ENCODE data around the gene SH2D5.

Gene SH2D5

DNA sequence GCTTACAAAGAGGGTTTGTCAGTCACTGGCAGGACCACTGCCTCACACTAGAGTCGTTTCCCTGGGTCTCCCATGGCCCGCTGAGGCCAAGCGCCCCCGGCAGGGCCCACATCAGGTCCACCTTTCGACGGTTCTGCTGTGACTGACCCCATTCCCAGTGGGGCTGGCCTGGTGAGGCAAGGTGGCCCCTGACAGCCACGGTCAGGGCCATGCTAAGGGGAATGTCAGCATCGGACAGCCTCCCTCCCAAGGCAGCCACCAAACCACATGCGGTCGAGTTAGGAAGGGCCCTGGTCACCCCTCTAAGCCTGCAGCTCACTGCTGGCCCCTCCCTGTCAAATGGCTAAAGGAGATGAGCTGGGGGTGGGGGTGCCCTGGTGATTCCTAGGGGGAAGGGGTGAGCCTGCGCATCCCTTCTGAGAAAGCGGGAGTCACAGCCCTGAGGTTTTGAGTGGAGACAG is 11.8 kb downstream of the SH2D5 start:
- TF ChIP-seq EP300 (IDR thresholded peaks at IDR 0.05; ENCODE audit: borderline replicate concordance) (no peak), NFIC (IDR thresholded peaks at IDR 0.05) (no peak), CEBPB (IDR thresholded peaks at IDR 0.05) (no peak), TAF1 (IDR thresholded peaks at IDR 0.05; ENCODE audit: low read depth) (no peak), FOXM1 (IDR thresholded peaks at IDR 0.05; ENCODE audit: borderline replicate concordance, low read depth) (no peak), USF1 (IDR thresholded peaks at IDR 0.05) (no peak), EGR1 (IDR thresholded peaks at IDR 0.05) (no peak), RAD21 (IDR thresholded peaks at IDR 0.05; ENCODE audit: low read depth) (no peak)

GRCh38 chr1:20719871-20720620 is 12.5 kb downstream of the SH2D5 start:
- TF ChIP-seq CREB1 (IDR thresholded peaks at IDR 0.05; ENCODE audit: low read depth) = no peak
- TF ChIP-seq EP300 (IDR thresholded peaks at IDR 0.05; ENCODE audit: borderline replicate concordance) = no peak
- TF ChIP-seq, protein P1, sequence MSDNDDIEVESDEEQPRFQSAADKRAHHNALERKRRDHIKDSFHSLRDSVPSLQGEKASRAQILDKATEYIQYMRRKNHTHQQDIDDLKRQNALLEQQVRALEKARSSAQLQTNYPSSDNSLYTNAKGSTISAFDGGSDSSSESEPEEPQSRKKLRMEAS (IDR thresholded peaks at IDR 0.05) = no peak
- no peak for TF ChIP-seq TAF1 (IDR thresholded peaks at IDR 0.05; ENCODE audit: low read depth)
- TF ChIP-seq NFIC (IDR thresholded peaks at IDR 0.05) = no peak
- TF ChIP-seq ZBTB7A (IDR thresholded peaks at IDR 0.05; ENCODE audit: low read depth) = no peak
- no peak for TF ChIP-seq CEBPB (IDR thresholded peaks at IDR 0.05)
- TF ChIP-seq, protein P2, sequence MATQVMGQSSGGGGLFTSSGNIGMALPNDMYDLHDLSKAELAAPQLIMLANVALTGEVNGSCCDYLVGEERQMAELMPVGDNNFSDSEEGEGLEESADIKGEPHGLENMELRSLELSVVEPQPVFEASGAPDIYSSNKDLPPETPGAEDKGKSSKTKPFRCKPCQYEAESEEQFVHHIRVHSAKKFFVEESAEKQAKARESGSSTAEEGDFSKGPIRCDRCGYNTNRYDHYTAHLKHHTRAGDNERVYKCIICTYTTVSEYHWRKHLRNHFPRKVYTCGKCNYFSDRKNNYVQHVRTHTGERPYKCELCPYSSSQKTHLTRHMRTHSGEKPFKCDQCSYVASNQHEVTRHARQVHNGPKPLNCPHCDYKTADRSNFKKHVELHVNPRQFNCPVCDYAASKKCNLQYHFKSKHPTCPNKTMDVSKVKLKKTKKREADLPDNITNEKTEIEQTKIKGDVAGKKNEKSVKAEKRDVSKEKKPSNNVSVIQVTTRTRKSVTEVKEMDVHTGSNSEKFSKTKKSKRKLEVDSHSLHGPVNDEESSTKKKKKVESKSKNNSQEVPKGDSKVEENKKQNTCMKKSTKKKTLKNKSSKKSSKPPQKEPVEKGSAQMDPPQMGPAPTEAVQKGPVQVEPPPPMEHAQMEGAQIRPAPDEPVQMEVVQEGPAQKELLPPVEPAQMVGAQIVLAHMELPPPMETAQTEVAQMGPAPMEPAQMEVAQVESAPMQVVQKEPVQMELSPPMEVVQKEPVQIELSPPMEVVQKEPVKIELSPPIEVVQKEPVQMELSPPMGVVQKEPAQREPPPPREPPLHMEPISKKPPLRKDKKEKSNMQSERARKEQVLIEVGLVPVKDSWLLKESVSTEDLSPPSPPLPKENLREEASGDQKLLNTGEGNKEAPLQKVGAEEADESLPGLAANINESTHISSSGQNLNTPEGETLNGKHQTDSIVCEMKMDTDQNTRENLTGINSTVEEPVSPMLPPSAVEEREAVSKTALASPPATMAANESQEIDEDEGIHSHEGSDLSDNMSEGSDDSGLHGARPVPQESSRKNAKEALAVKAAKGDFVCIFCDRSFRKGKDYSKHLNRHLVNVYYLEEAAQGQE (IDR thresholded peaks at IDR 0.05; ENCODE audit: low read depth) = no peak
- no peak for TF ChIP-seq YY1 (IDR thresholded peaks at IDR 0.05; ENCODE audit: low read depth)
- TF ChIP-seq EGR1 (IDR thresholded peaks at IDR 0.05) = no peak
- no peak for TF ChIP-seq RAD21 (IDR thresholded peaks at IDR 0.05; ENCODE audit: low read depth)
- TF ChIP-seq USF1 (IDR thresholded peaks at IDR 0.05) = no peak

DNA sequence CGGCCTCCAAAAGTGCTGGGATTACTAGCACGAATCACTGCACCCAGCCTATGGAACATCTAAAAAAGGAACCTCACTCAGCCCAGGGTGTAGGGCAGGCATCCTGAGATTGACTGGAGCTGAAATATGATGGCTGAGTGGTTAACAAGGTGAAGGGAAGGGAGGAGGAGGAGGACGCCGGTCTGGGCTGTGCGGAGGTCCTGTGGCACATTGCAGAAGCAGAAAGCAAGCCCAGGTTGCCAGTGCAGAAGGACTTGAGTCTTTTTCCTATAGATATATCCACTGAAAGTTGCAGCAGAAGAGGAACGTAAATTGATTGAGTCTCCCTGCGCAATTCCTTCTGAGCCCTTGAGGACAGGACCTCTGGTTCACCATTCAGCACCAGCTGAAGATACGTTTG is 13.2 kb downstream of the SH2D5 start:
- TF ChIP-seq, protein P2 (IDR thresholded peaks at IDR 0.05; ENCODE audit: low read depth) = no peak
- TF ChIP-seq ZBTB7A (IDR thresholded peaks at IDR 0.05; ENCODE audit: low read depth) = no peak
- no peak for TF ChIP-seq NFIC (IDR thresholded peaks at IDR 0.05)
- TF ChIP-seq CEBPB (IDR thresholded peaks at IDR 0.05) = no peak
- TF ChIP-seq TCF12 (IDR thresholded peaks at IDR 0.05; ENCODE audit: low read depth) = no peak
- TF ChIP-seq YY1 (IDR thresholded peaks at IDR 0.05; ENCODE audit: low read depth) = no peak
- no peak for TF ChIP-seq FOXM1 (IDR thresholded peaks at IDR 0.05; ENCODE audit: borderline replicate concordance, low read depth)
- TF ChIP-seq RAD21 (IDR thresholded peaks at IDR 0.05; ENCODE audit: low read depth) = no peak
- no peak for TF ChIP-seq EGR1 (IDR thresholded peaks at IDR 0.05)
- TF ChIP-seq, protein P1 (IDR thresholded peaks at IDR 0.05) = no peak
- no peak for TF ChIP-seq USF1 (IDR thresholded peaks at IDR 0.05)
- no peak for TF ChIP-seq TEAD4 (IDR thresholded peaks at IDR 0.05)
- no peak for TF ChIP-seq TAF1 (IDR thresholded peaks at IDR 0.05; ENCODE audit: low read depth)

DNA sequence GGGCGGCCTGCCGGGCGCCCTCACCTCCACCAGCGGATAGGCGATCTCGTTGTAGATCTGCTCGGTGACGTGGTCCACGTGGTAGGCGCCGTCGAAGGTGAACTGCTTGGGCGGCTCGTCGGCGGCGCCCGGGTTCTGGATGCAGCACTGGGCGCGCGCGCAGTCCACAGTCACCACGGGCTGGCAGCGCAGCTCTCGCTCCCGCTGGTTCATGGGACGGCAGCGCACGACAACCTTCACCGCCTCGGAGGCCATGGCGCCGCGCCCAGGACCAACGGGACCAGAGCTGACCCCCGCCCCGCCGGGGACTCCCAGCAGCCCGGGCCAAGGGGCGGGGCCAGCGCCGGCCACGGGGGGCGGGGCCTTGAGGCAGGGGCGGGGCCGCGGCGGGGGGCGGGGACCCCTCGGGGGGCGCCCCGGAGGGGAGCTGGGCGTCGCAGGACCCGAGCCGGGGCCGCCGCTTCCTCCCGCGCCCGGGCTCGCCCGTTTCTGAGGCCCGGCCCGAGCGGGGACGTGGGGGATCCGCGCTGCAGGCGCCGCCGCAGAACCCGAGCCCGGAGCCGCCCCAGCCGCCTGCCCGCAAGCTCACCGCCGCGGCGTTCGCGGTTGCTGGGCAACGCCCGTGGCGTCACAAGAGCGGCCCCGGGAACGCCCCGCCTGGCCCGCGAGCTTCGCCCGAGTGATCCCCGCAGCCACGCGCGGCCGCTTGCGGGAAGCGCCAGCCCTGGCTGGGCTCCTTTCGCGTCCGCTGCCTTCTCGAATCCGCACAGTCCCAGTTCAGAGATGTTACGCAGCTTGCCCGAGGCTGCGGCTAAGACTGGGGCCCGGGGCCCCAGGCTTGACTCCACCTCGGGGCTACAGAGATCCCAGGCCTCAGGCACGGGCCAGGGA is 14.8 kb downstream of the SH2D5 start, which contains the start of gene KIF17:
TSS of gene KIF17 (minus strand) at position 556 of the 891 bp plus-strand sequence. CDS start at position 255, 301 bp downstream.
- peak; percentile 17; the same call in 1 of the 2 replicates for TF ChIP-seq USF1 (IDR thresholded peaks at IDR 0.05)
- peak; percentile 77 for TF ChIP-seq ZBTB7A (IDR thresholded peaks at IDR 0.05; ENCODE audit: low read depth)
- TF ChIP-seq FOXM1 (IDR thresholded peaks at IDR 0.05; ENCODE audit: borderline replicate concordance, low read depth) = no peak
- TF ChIP-seq TCF12 (IDR thresholded peaks at IDR 0.05; ENCODE audit: low read depth) = no peak
- TF ChIP-seq, protein P2 (IDR thresholded peaks at IDR 0.05; ENCODE audit: low read depth) = no peak
- no peak for TF ChIP-seq TEAD4 (IDR thresholded peaks at IDR 0.05)
- no peak for TF ChIP-seq YY1 (IDR thresholded peaks at IDR 0.05; ENCODE audit: low read depth)
- no peak for TF ChIP-seq NFIC (IDR thresholded peaks at IDR 0.05)
- TF ChIP-seq EP300 (IDR thresholded peaks at IDR 0.05; ENCODE audit: borderline replicate concordance) = no peak
- TF ChIP-seq, protein P1 (IDR thresholded peaks at IDR 0.05) = peak; percentile 96
- TF ChIP-seq RAD21 (IDR thresholded peaks at IDR 0.05; ENCODE audit: low read depth) = no peak
- no peak; the same call in 1 of the 2 replicates for TF ChIP-seq CREB1 (IDR thresholded peaks at IDR 0.05; ENCODE audit: low read depth)
- no peak for TF ChIP-seq CEBPB (IDR thresholded peaks at IDR 0.05)
- no peak for TF ChIP-seq EGR1 (IDR thresholded peaks at IDR 0.05)
- TF ChIP-seq TAF1 (IDR thresholded peaks at IDR 0.05; ENCODE audit: low read depth) = no peak

Measured in Ishikawa (cell line).